HG03342 (cell line): ENCODE data around the gene HERC3.

ENCODE experiments used
- ATAC-seq: cut with Tn5 transposase; IDR thresholded peaks from one replicate; pipeline ENCODE4 v1.9.1; 2021; ENCODE audit warnings: mild to moderate bottlenecking, moderate library complexity; ENCODE audit not compliant: unreplicated experiment

HERC3 gene

GRCh38 chr4:88713782-88714181, 121.5 kb downstream of the HERC3 start:
- ATAC-seq, result no peak

GRCh38 chr4:88718098-88718497, 125.8 kb downstream of the HERC3 start:
- no peak for ATAC-seq

- no peak for ATAC-seq
Measured at GRCh38 chr4:88719381-88719780, 127.1 kb downstream of the HERC3 start.

- ATAC-seq, result no peak
Measured at GRCh38 chr4:88720451-88721428, 128.5 kb downstream of the HERC3 start.

GRCh38 chr4:88722276-88722780, 130.0 kb downstream of the HERC3 start:
- no peak for ATAC-seq

- ATAC-seq, result no peak
Measured at GRCh38 chr4:88722828-88723227, 130.5 kb downstream of the HERC3 start.

- no peak for ATAC-seq
Measured at GRCh38 chr4:88724406-88724805, 132.1 kb downstream of the HERC3 start.

GRCh38 chr4:88725143-88725542, 132.9 kb downstream of the HERC3 start:
- ATAC-seq, result no peak

GRCh38 chr4:88725986-88726385, 133.7 kb downstream of the HERC3 start:
- ATAC-seq, result no peak

- no peak for ATAC-seq
Measured at GRCh38 chr4:88728146-88728545, 135.9 kb downstream of the HERC3 start.

- no peak for ATAC-seq
Measured at GRCh38 chr4:88729146-88729760, 137.0 kb downstream of the HERC3 start.

GRCh38 chr4:88730811-88731210, 138.5 kb downstream of the HERC3 start:
- no peak for ATAC-seq

GRCh38 chr4:88731381-88731780, 139.1 kb downstream of the HERC3 start:
- no peak for ATAC-seq

- no peak for ATAC-seq
Measured at GRCh38 chr4:88732714-88733368, 140.6 kb downstream of the HERC3 start.

GRCh38 chr4:88734403-88734949, 142.2 kb downstream of the HERC3 start:
- ATAC-seq, result no peak

- no peak for ATAC-seq
Measured at GRCh38 chr4:88735564-88735963, 143.3 kb downstream of the HERC3 start.

GRCh38 chr4:88736264-88736663, 144.0 kb downstream of the HERC3 start:
- ATAC-seq, result no peak

- ATAC-seq, result peak; percentile 96
Measured at GRCh38 chr4:88737307-88737941, 145.1 kb downstream of the HERC3 start.

- no peak for ATAC-seq
Measured at GRCh38 chr4:88738180-88738579, 145.9 kb downstream of the HERC3 start.

GRCh38 chr4:88742561-88742960, 150.3 kb downstream of the HERC3 start:
- no peak for ATAC-seq

GRCh38 chr4:88743696-88744095, 151.4 kb downstream of the HERC3 start:
- no peak for ATAC-seq
